Measurements from ENCODE around the gene CCDC7.

DNA sequence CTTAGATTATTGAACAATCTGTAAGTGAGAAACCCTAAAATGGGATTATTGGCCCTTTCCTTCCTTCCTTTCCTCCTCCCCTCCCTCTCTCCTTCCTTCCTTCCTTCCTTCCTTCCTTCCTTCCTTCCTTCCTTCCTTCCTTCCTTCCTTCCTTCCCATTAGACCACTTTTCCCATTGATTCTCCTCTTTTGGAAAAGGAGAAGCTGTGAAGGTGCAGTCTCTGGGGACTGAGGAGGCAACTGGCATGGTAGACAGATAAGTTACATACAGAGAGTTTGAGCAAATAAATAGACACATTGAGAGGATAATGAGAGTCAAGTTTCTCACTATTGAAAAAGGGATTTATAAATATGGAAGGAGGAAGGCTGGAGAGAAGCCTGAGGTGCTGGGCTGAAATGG, 45.0 kb upstream of the CCDC7 start:
- no peak for TF ChIP-seq EZH2 (IDR thresholded peaks at IDR 0.05; ENCODE audit: insufficient read depth, poor library complexity, severe bottlenecking)
- TF ChIP-seq EZH2phosphoT487 (IDR thresholded peaks at IDR 0.05; ENCODE audit: insufficient read depth, low read depth): no peak

Measured in GM23248 (cell line).